NT2/D1 (cell line): ENCODE data around the gene SOCS3.

ENCODE experiments used
- SUZ12 ChIP-seq: IDR thresholded peaks from 2 replicates; pipeline ENCODE4 v1.6.1; 2011; ENCODE audit not compliant: insufficient read length, insufficient read depth; ENCODE audit errors: extremely low read depth
- YY1 ChIP-seq: IDR thresholded peaks from 2 replicates; pipeline ENCODE4 v1.6.1; 2011; ENCODE audit not compliant: insufficient read length, insufficient read depth

GRCh38 chr17:78395155-78395554 is 35.3 kb upstream of the SOCS3 start:
- TF ChIP-seq YY1 (no peak), SUZ12 (no peak)
